ENCODE data around the gene UBE4A. TPM values are rescaled to one million over a fixed set of nuclear protein-coding genes. Genes with fewer than 3 reads are reported as not detected.
A peak's percentile ranks its signal among the peaks of the same experiment; 100 is the strongest.

The UBE4A gene
- total and polyA plus RNA-seq, 2 experiments from 2014 or later = 11.8 to 42.2 TPM

- Mint-ChIP-seq H3K9me3 (no peaks in the 10 kb centered on the region; the same call in 2 of the 3 replicates), H3K4me1 (peaks cover 52% of the 10 kb centered on the region), H3K27me3 (ENCODE audit: insufficient read depth, low read depth, poor library complexity) (peaks cover 3% of the 10 kb centered on the region), H3K27ac (peak overlapping the region; percentile 26), H3K36me3 (ENCODE audit: low read depth) (peaks cover 20% of the 10 kb centered on the region), H3K4me3 (peak overlapping the region; percentile 29; the same call in 2 of the 3 replicates)
- H3K4me3 ChIP-seq = no peak overlapping the region
- H3K36me3 ChIP-seq (ENCODE audit: insufficient read depth) = peaks cover 4% of the 10 kb centered on the region; the same call in 1 of the 2 replicates
- H3F3A ChIP-seq (replicated peaks; ENCODE audit: low read depth) = no peaks in the 10 kb centered on the region; the same call in 1 of the 2 replicates
- peaks cover 86% of the 10 kb centered on the region for H4K20me1 ChIP-seq (replicated peaks; ENCODE audit: insufficient read depth)
- H3K9me2 ChIP-seq (ENCODE audit: insufficient read depth) = no peaks in the 10 kb centered on the region
- no peak overlapping the region for H3K27ac ChIP-seq (ENCODE audit: low read depth)
- no peak for ATAC-seq
- no peaks in the 10 kb centered on the region for H3K27me3 ChIP-seq (ENCODE audit: insufficient read depth)
- peaks cover 41% of the 10 kb centered on the region for H3K4me1 ChIP-seq (ENCODE audit: insufficient read depth)
- H3K4me2 ChIP-seq = peak overlapping the region; percentile 34
- no peak overlapping the region for H2AFZ ChIP-seq
- H3K79me2 ChIP-seq (replicated peaks; ENCODE audit: insufficient read depth) = peaks cover 100% of the 10 kb centered on the region
- peak; percentile 33 for DNase-seq (ENCODE audit: low spot score)
- TF ChIP-seq ZNF331 (CRISPR knock-in tag; IDR thresholded peaks at IDR 0.05; ENCODE audit: low read depth) (no peak), ZNF462 (CRISPR knock-in tag; IDR thresholded peaks at IDR 0.05) (no peak), ZNF114 (CRISPR knock-in tag; IDR thresholded peaks at IDR 0.05) (no peak), CTCF (conservative IDR thresholded peaks at IDR 0.05; ENCODE audit: low read depth in 2 of 2) (no peak), EZH2phosphoT487 (IDR thresholded peaks at IDR 0.05; ENCODE audit: unreplicated experiment) (no peak), STAT1 (IDR thresholded peaks at IDR 0.05; ENCODE audit: unreplicated experiment) (no peak), POLR2AphosphoS5 (IDR thresholded peaks at IDR 0.05; ENCODE audit: low read depth) (no peak), JUNB (IDR thresholded peaks at IDR 0.05; ENCODE audit: unreplicated experiment) (no peak), EZH2 (IDR thresholded peaks at IDR 0.05; ENCODE audit: low read depth, unreplicated experiment) (no peak)
These were observed 82.4 kb downstream of the UBE4A start for GRCh38 chr11:118441770-118442275.
